Ishikawa (cell line): ENCODE measurements around the gene UBE2C.

Experiments used
- CEBPB ChIP-seq: IDR thresholded peaks from 2 replicates; pipeline ENCODE4 v1.6.1; 2012
- CREB1 ChIP-seq: IDR thresholded peaks from 2 replicates; pipeline ENCODE4 v1.6.1; 2012; ENCODE audit warnings: low read depth
- EGR1 ChIP-seq: IDR thresholded peaks from 2 replicates; pipeline ENCODE4 v1.6.1; 2012
- EP300 ChIP-seq: IDR thresholded peaks from 2 replicates; pipeline ENCODE4 v1.6.1; 2012; ENCODE audit warnings: borderline replicate concordance
- FOXM1 ChIP-seq: IDR thresholded peaks from 2 replicates; pipeline ENCODE4 v1.6.1; 2012; ENCODE audit warnings: low read depth, borderline replicate concordance
- MAX ChIP-seq: IDR thresholded peaks from 2 replicates; pipeline ENCODE4 v1.6.1; 2012
- NFIC ChIP-seq: IDR thresholded peaks from 2 replicates; pipeline ENCODE4 v1.6.1; 2012
- RAD21 ChIP-seq: IDR thresholded peaks from 2 replicates; pipeline ENCODE4 v1.6.1; 2012; ENCODE audit warnings: low read depth
- REST ChIP-seq: IDR thresholded peaks from 2 replicates; pipeline ENCODE4 v1.6.1; 2012; ENCODE audit warnings: low read depth, mild to moderate bottlenecking
- TAF1 ChIP-seq: IDR thresholded peaks from 2 replicates; pipeline ENCODE4 v1.6.1; 2012; ENCODE audit warnings: low read depth, mild to moderate bottlenecking
- TCF12 ChIP-seq: IDR thresholded peaks from 2 replicates; pipeline ENCODE4 v1.6.1; 2012; ENCODE audit warnings: low read depth
- TEAD4 ChIP-seq: IDR thresholded peaks from 2 replicates; pipeline ENCODE4 v1.6.1; 2012
- USF1 ChIP-seq: IDR thresholded peaks from 2 replicates; pipeline ENCODE4 v1.6.1; 2012
- YY1 ChIP-seq: IDR thresholded peaks from 2 replicates; pipeline ENCODE4 v1.6.1; 2012; ENCODE audit warnings: low read depth
- ZBTB7A ChIP-seq: IDR thresholded peaks from 2 replicates; pipeline ENCODE4 v1.6.1; 2012; ENCODE audit warnings: low read depth

The UBE2C gene

GRCh38 chr20:45771182-45771759, 41.2 kb upstream of the UBE2C start:
- no peak for TF ChIP-seq REST
- TF ChIP-seq MAX, result no peak
- no peak for TF ChIP-seq TAF1
- peak; percentile 89 for TF ChIP-seq USF1
- peak; percentile 96 for TF ChIP-seq RAD21
- TF ChIP-seq FOXM1, result no peak
- TF ChIP-seq TCF12, result no peak
- no peak for TF ChIP-seq EP300
- TF ChIP-seq YY1, result no peak
- no peak for TF ChIP-seq NFIC
- TF ChIP-seq ZBTB7A, result no peak

GRCh38 chr20:45772693-45773092, 39.8 kb upstream of the UBE2C start:
- TF ChIP-seq TCF12 (no peak), EP300 (no peak), TEAD4 (no peak)

- TF ChIP-seq ZBTB7A, result no peak
- TF ChIP-seq EGR1, result no peak
- no peak for TF ChIP-seq YY1
- TF ChIP-seq TAF1, result no peak
- no peak for TF ChIP-seq MAX
- no peak for TF ChIP-seq CEBPB
- no peak for TF ChIP-seq USF1
- TF ChIP-seq CREB1, result no peak
- no peak for TF ChIP-seq RAD21
- no peak for TF ChIP-seq EP300
- TF ChIP-seq TCF12, result no peak
- no peak for TF ChIP-seq TEAD4
- no peak for TF ChIP-seq FOXM1
Measured at GRCh38 chr20:45774945-45775344, 37.5 kb upstream of the UBE2C start.

GRCh38 chr20:45775411-45775810, 37.0 kb upstream of the UBE2C start:
- TF ChIP-seq TCF12 (no peak), EGR1 (no peak), NFIC (no peak), MAX (no peak), RAD21 (no peak), FOXM1 (no peak), YY1 (no peak), TEAD4 (no peak), TAF1 (no peak), USF1 (no peak), CREB1 (no peak), CEBPB (no peak), EP300 (no peak), ZBTB7A (no peak), REST (no peak)

- TF ChIP-seq TEAD4 (no peak), FOXM1 (no peak), TCF12 (no peak), MAX (no peak), EP300 (no peak), YY1 (no peak), ZBTB7A (no peak), REST (no peak), TAF1 (no peak), RAD21 (no peak), USF1 (no peak), EGR1 (no peak), CREB1 (no peak), CEBPB (no peak), NFIC (no peak)
Measured at GRCh38 chr20:45776931-45777330, 35.5 kb upstream of the UBE2C start.
